GM12878 (cell line): ENCODE measurements around the gene SLC4A8. TPM values are rescaled to one million over a fixed set of nuclear protein-coding genes. Genes with fewer than 3 reads are reported as not detected.

ENCODE experiments used
- ATAC-seq: fragments of 200-7000 bp; cut with Tn5 transposase; 3 replicates; pipeline ENCODE4 v1.9.1; 2020; ENCODE audit warnings: mild to moderate bottlenecking, moderate library complexity
- BruUV-seq: library from RNA; stranded (reverse); fragments of 400-500 nt; replicated peaks from 2 replicates; lab custom pipeline; 2021; lab: Mats Ljungman, UMichigan
- CTCF ChIA-PET: fragments of 300-600 bp; sonication (Branson Sonifier 250); formaldehyde crosslinking; extraction: SDS; loops from one replicate; lab custom pipeline; 2021; ENCODE audit warnings: inconsistent platforms; lab: Yijun Ruan, JAX
- POLR2A ChIA-PET: fragments of 350-600 bp; formaldehyde crosslinking; extraction: SDS; loops from one replicate; lab custom pipeline; 2021; ENCODE audit warnings: inconsistent platforms; lab: Charles Lee
- RAD21 ChIA-PET: fragments of 300-600 bp; sonication (Branson Sonifier 250); formaldehyde crosslinking; loops from one replicate; lab custom pipeline; 2023; ENCODE audit warnings: antibody characterized with exemption; ENCODE audit not compliant: unreplicated experiment; lab: Charles Lee
- SMC1A ChIA-PET: fragments of 300-600 bp; sonication (Branson Sonifier 250); formaldehyde crosslinking; loops from one replicate; lab custom pipeline; 2023; ENCODE audit not compliant: unreplicated experiment, uncharacterized antibody; lab: Charles Lee
- DNase-seq: peaks from one replicate; pipeline ENCODE4 v3.0.0-alpha.2; 2011; ENCODE audit warnings: low read depth, low spot score
- FAIRE-seq: peaks from 3 replicates; lab custom pipeline; 2011; peaks lifted over from hg19 to GRCh38; lab: Jason Lieb, UNC
- H2AFZ ChIP-seq: 2 replicates; pipeline ENCODE4 v1.6.0; 2011; ENCODE audit warnings: low read depth, low read length, control low read depth; ENCODE audit not compliant: control insufficient read depth
- H3K27ac ChIP-seq: 2 replicates; pipeline ENCODE4 v1.5.1; 2011; ENCODE audit warnings: control low read depth; ENCODE audit not compliant: control insufficient read depth, insufficient read depth
- H3K27me3 ChIP-seq, 2 experiments: replicated peaks in 1 of 2; 2 replicates each; pipeline versions ENCODE4 v1.6.0 to v1.6.1; 2011; ENCODE audit warnings: low read length in 1 of 2; ENCODE audit not compliant: control insufficient read depth in 2 of 2, insufficient read depth in 2 of 2
- H3K36me3 ChIP-seq, 2 experiments: 2 replicates each; pipeline ENCODE4 v1.5.1; 2011; ENCODE audit warnings: low read length in 1 of 2; ENCODE audit not compliant: control insufficient read depth in 2 of 2, insufficient read depth in 2 of 2
- H3K4me1 ChIP-seq: 2 replicates; pipeline ENCODE4 v1.6.1; 2011; ENCODE audit warnings: mild to moderate bottlenecking, low read length, moderate library complexity, mixed read lengths; ENCODE audit not compliant: control insufficient read depth, insufficient read depth
- H3K4me2 ChIP-seq: 2 replicates; pipeline ENCODE4 v1.6.0; 2011; ENCODE audit warnings: control low read depth; ENCODE audit not compliant: control insufficient read depth, insufficient read depth
- H3K4me3 ChIP-seq: fragments of 200-600 bp; sonication (generic); 2 replicates; pipeline ENCODE4 v1.5.1; 2016
- H3K79me2 ChIP-seq: 2 replicates; pipeline ENCODE4 v1.6.0; 2011; ENCODE audit warnings: low read length; ENCODE audit not compliant: control insufficient read depth, insufficient read depth
- H3K9ac ChIP-seq: 2 replicates; pipeline ENCODE4 v1.8.0; 2011; ENCODE audit warnings: low read length, control low read depth, mixed read lengths; ENCODE audit not compliant: control insufficient read depth, insufficient read depth
- H3K9me3 ChIP-seq: replicated peaks from 3 replicates; pipeline ENCODE4 v1.5.1; 2011; ENCODE audit warnings: mild to moderate bottlenecking, low read length; ENCODE audit not compliant: control insufficient read depth, insufficient read depth
- H4K20me1 ChIP-seq: 2 replicates; pipeline ENCODE4 v1.6.0; 2011; ENCODE audit not compliant: control insufficient read depth, insufficient read depth
- BACH1 ChIP-seq: fragments of 450-650 bp; IDR thresholded peaks from 2 replicates; pipeline ENCODE4 v1.6.1; 2017; ENCODE audit warnings: mild to moderate bottlenecking, borderline replicate concordance
- BRCA1 ChIP-seq: IDR thresholded peaks from 2 replicates; pipeline ENCODE4 v1.6.1; 2011; ENCODE audit warnings: low read depth, low read length, improper control_type of control experiment
- CHD2 ChIP-seq: IDR thresholded peaks from 2 replicates; pipeline ENCODE4 v1.6.1; 2011; ENCODE audit warnings: low read depth, low read length, improper control_type of control experiment, borderline replicate concordance
- CREB1 ChIP-seq: IDR thresholded peaks from 2 replicates; pipeline ENCODE4 v1.6.1; 2012; ENCODE audit warnings: low read depth, mild to moderate bottlenecking, inconsistent platforms
- CREM ChIP-seq: IDR thresholded peaks from 2 replicates; pipeline ENCODE4 v1.6.1; 2014; ENCODE audit warnings: antibody characterized with exemption, low read depth
- ESRRA ChIP-seq: IDR thresholded peaks from 2 replicates; pipeline ENCODE4 v1.6.1; 2012; ENCODE audit warnings: mild to moderate bottlenecking, low read length, improper control_type of control experiment
- HCFC1 ChIP-seq: fragments of 150-350 bp; IDR thresholded peaks from 2 replicates; pipeline ENCODE4 v1.6.1; 2014; ENCODE audit warnings: low read length
- HDAC2 ChIP-seq: fragments of 200-600 bp; sonication (generic); IDR thresholded peaks from 2 replicates; pipeline ENCODE4 v1.6.1; 2017
- IKZF2 ChIP-seq, 2 experiments: fragments of 450-650 bp; IDR thresholded peaks; 2 replicates each; pipeline ENCODE4 v1.6.1; 2017; ENCODE audit warnings: mild to moderate bottlenecking in 2 of 2, moderate library complexity in 2 of 2
- IRF4 ChIP-seq: IDR thresholded peaks from 2 replicates; pipeline ENCODE4 v1.6.1; 2011; ENCODE audit warnings: low read depth, low read length
- JUND ChIP-seq: IDR thresholded peaks from 2 replicates; pipeline ENCODE4 v1.6.1; 2012; ENCODE audit warnings: low read depth, mild to moderate bottlenecking, low read length, improper control_type of control experiment, moderate library complexity
- RAD21 ChIP-seq: IDR thresholded peaks from 2 replicates; pipeline ENCODE4 v1.6.1; 2011; ENCODE audit warnings: mild to moderate bottlenecking, low read depth, low read length, moderate library complexity; ENCODE audit not compliant: insufficient read depth
- SREBF2 ChIP-seq: IDR thresholded peaks from 2 replicates; pipeline ENCODE4 v1.6.1; 2012; ENCODE audit warnings: mild to moderate bottlenecking, low read length
- SRF ChIP-seq, 2 experiments: IDR thresholded peaks; 2 replicates each; pipeline ENCODE4 v1.6.1; 2011; ENCODE audit warnings: low read depth in 2 of 2, low read length in 2 of 2, mild to moderate bottlenecking in 1 of 2, moderate library complexity in 1 of 2
- ZNF24 ChIP-seq: fragments of 450-650 bp; IDR thresholded peaks from 2 replicates; pipeline ENCODE4 v1.6.1; 2017; ENCODE audit warnings: antibody characterized with exemption, mild to moderate bottlenecking
- WGBS: methylation state at CpG from one replicate; pipeline ENCODE4 v1.1.6; 2016; ENCODE audit warnings: low lambda C conversion rate; ENCODE audit not compliant: insufficient replicate concordance, insufficient coverage; ENCODE audit errors: missing lambda C conversion rate; 5-methylcytosine and 5-hydroxymethylcytosine counted together
- in situ Hi-C: fragments of 300-500 bp; cut with MboI; formaldehyde crosslinking; loops from 9 replicates; pipeline ENCODE4 v1.14.3; 2018; ENCODE audit warnings: mixed read lengths
- intact Hi-C: fragments of 100-400 bp; cut with micrococcal nuclease; formaldehyde crosslinking; loops from one replicate; pipeline ENCODE4 v1.14.2; 2022; ENCODE audit not compliant: unreplicated experiment
- polyA plus RNA-seq, 11 experiments: library from polyadenylated mRNA; depleted of rRNA in 4 of 11; unstranded in 6 of 11; stranded (reverse) in 5 of 11; fragments of >200 nt; fragmentation: Nextera tagmentation in 4 of 11; fragmentation: Illumina TruSeq in 1 of 11; extraction: Ambion mirVana in 4 of 11; extraction: Trizol in 1 of 11; gene quantifications; 1 replicate in 1 of 11; 2 replicates in 10 of 11; pipeline versions ENCODE4 v1.2.1 to v1.2.3, GENCODE V29; 2011 to 2016; ENCODE audit warnings: inconsistent platforms in 2 of 11, missing spikeins in 2 of 11, low read depth in 1 of 11
- total RNA-seq, 4 experiments: library from RNA; depleted of rRNA in 3 of 4; stranded (reverse); fragments of >200 nt in 3 of 4; fragmentation: Illumina TruSeq in 1 of 4; extraction: Trizol in 1 of 4; gene quantifications; 2 replicates each; pipeline versions ENCODE4 v1.2.1 to v1.2.3, GENCODE V29; 2013 to 2021
- TF ChIP-seq, protein P1 (sequence below): fragments of 450-650 bp; IDR thresholded peaks from 2 replicates; pipeline ENCODE4 v1.6.1; 2017; ENCODE audit warnings: borderline replicate concordance

SLC4A8 gene
- total and polyA plus RNA-seq, 10 of the 15 experiments (the other 5 are each of a cell fraction or from before 2014, with no cell fraction given), result 1.4 to 7.7 (median 3.7) TPM

GRCh38 chr12:51388846-51389245, 35.8 kb upstream of the SLC4A8 start:
- Histone ChIP-seq H4K20me1 (no peaks in the 10 kb centered on the region), H3K36me3 (no peaks in the 10 kb centered on the region), H3K27ac (0 out of 2 replicates have a peak overlapping the region, but pooled peaks have one; percentile 4), H2AFZ (no peak overlapping the region), H3K9me3 (no peaks in the 10 kb centered on the region), H3K4me2 (peak overlapping the region; percentile 28), H3K27me3 (no peaks in the 10 kb centered on the region), H3K4me3 (no peak overlapping the region), H3K4me1 (peaks cover 35% of the 10 kb centered on the region), H3K9ac (no peak overlapping the region), H3K79me2 (peaks cover 28% of the 10 kb centered on the region)
- WGBS, result 63% methylated on average over 5 of the region's 5 CpGs
- ChIA-PET CTCF (interaction anchor here (1.0 to 2.7 kb wide), 4 partner anchors 15 to 143 kb away, joined by 3 to 8 read pairs (median 4); no protein-coding TSS in a partner anchor), POLR2A (interaction anchor here (1.3 to 5.4 kb wide), 2 partner anchors 14 to 20 kb away, joined by 5 to 28 read pairs; no protein-coding TSS in a partner anchor), SMC1A (interaction anchor here (0.5 to 2.8 kb wide), 6 partner anchors 11 to 871 kb away, joined by 4 to 11 read pairs (median 6); no protein-coding TSS in a partner anchor), RAD21 (interaction anchor here (1.2 to 4.0 kb wide), 3 partner anchors 20 to 48 kb away, joined by 4 to 19 read pairs (median 5); no protein-coding TSS in a partner anchor)
- BruUV-seq, result no TSS peak
- FAIRE-seq (no peak), DNase-seq (no peak), ATAC-seq (no peak)
- in situ Hi-C loops (no loop called here), intact Hi-C loops (no loop called here)
- TF ChIP-seq BACH1 (no peak), ZNF24 (no peak), CREM (no peak), CREB1 (no peak), HCFC1 (no peak), IRF4 (no peak), IKZF2 (IDR thresholded peaks at IDR 0.05) (no peak), CHD2 (no peak), SREBF2 (no peak), JUND (no peak), SRF (IDR thresholded peaks at IDR 0.05; ENCODE audit: low read depth in 2 of 2, low read length in 2 of 2) (no peak), BRCA1 (no peak), RAD21 (no peak), HDAC2 (no peak), ESRRA (no peak)
- TF ChIP-seq, protein P1, sequence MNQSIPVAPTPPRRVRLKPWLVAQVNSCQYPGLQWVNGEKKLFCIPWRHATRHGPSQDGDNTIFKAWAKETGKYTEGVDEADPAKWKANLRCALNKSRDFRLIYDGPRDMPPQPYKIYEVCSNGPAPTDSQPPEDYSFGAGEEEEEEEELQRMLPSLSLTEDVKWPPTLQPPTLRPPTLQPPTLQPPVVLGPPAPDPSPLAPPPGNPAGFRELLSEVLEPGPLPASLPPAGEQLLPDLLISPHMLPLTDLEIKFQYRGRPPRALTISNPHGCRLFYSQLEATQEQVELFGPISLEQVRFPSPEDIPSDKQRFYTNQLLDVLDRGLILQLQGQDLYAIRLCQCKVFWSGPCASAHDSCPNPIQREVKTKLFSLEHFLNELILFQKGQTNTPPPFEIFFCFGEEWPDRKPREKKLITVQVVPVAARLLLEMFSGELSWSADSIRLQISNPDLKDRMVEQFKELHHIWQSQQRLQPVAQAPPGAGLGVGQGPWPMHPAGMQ, result no peak
